GM19193 (cell line): ENCODE measurements around the gene RPL21.

Experiments used
- POLR2A ChIP-seq: IDR thresholded peaks from 4 replicates; pipeline ENCODE4 v1.6.1; 2011; ENCODE audit not compliant: insufficient read depth, insufficient read length; ENCODE audit errors: extremely low read depth

The RPL21 gene

DNA sequence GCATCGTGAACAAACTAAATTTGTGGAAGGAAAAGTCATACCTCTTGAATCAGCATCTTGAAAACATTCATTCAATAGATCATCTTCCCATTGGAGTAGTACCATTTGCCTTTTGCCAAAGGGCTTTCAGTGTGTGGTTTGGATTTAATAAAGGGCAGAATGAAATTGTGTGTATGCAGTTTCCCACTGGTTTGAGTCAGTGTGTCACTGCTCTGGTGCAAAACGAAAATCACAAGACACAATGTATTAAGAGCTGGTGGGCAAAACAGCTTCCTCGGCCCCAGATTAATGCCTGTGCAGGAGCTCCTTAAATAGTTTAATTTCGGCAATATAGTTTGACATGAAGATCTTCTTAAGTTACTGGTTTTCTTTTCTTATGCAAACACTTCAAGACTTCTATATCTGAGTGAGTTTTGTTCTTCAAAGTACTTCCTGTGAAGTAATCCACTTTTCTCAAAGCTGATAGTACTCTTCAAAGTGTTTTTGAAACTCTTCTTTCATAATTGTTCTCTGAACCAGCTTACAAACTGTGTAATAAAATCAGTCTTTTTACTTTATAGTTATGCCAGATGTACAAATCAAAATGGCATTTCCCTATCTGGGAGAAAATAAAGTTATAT is 51.4 kb downstream of the RPL21 start:
- TF ChIP-seq POLR2A: no peak

DNA sequence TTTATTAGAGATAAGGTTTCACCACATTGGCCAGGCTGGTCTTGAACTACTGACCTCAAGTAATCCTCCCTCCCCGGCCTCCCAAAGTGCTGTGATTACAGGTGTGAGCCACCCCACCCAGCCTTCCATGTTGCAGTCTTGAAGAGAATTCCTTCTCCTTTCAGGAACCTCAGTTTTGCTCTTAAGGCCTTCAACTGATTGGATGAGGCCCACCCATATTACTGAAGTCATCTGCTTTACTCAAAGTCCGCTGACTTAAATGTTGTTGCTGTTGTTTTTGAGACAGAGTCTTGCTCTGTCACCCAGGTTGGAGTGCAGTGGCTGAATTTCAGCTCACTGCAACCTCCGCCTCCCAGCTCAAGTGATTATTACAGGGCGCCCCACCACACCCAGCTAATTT is 52.7 kb downstream of the RPL21 start:
- no peak for TF ChIP-seq POLR2A

DNA sequence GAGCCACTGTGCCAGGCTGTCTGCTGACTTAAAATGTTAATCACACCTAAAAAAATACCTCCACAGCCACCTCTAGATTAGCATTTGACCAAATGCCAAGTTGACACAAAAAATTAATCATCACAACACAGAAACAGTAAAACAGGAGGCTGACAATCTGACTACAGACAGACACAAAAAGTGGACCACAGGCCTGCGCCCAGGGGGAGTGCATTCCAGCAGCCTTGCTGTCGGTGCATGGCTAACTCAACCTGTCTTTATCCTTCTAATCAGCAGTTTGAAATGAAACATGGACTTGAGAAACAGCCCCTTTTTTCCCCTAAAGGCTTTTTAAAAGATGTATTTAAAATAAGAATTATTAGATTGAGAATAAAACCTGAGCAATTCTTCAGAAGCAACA is 53.3 kb downstream of the RPL21 start:
- no peak for TF ChIP-seq POLR2A
